Natural killer cell (primary cell): ENCODE results near the gene CDC40. TPM values are rescaled to one million over a fixed set of nuclear protein-coding genes. Genes with fewer than 3 reads are reported as not detected.
"Not testable (repeated sequence)": the region's sequence is repeated elsewhere in the genome, so short reads cannot be mapped to it uniquely, and the experiment has no call there.

Experiments
- ATAC-seq, 3 donors: fragments of 150-1000 bp in 2 of 3; fragments of 200-7000 bp in 1 of 3; cut with Tn5 transposase; 1 replicate in 1 of 3; 2 replicates in 2 of 3; pipeline ENCODE4 v1.10.0; 2021; ENCODE audit warnings: mild to moderate bottlenecking in 2 of 3, moderate library complexity in 2 of 3
- DNase-seq, 2 donors: peaks; one replicate each; pipeline versions ENCODE4 v3.0.0 to v3.0.0-alpha.2; 2013 to 2021; ENCODE audit warnings: mixed read lengths in 1 of 2
- H3K27ac ChIP-seq: one replicate; pipeline ENCODE4 v1.5.1; 2013; ENCODE audit warnings: mild to moderate bottlenecking, low read length
- H3K27me3 ChIP-seq: one replicate; pipeline ENCODE4 v1.6.1; 2013; ENCODE audit warnings: low read length; ENCODE audit not compliant: control insufficient read depth, insufficient read depth
- H3K36me3 ChIP-seq: one replicate; pipeline ENCODE4 v1.6.1; 2013; ENCODE audit warnings: low read length; ENCODE audit not compliant: control insufficient read depth, insufficient read depth
- H3K4me1 ChIP-seq: one replicate; pipeline ENCODE4 v1.6.1; 2013; ENCODE audit warnings: low read length; ENCODE audit not compliant: control insufficient read depth, insufficient read depth
- H3K4me3 ChIP-seq: one replicate; pipeline ENCODE4 v1.5.1; 2013; ENCODE audit warnings: low read length
- H3K9me3 ChIP-seq: one replicate; pipeline ENCODE4 v1.6.1; 2013; ENCODE audit warnings: low read length; ENCODE audit not compliant: control insufficient read depth, insufficient read depth
- H3K27ac Mint-ChIP-seq, 2 donors: one replicate each; pipeline ENCODE4 v1.8.0; 2022; ENCODE audit warnings: mild to moderate bottlenecking in 2 of 2, mixed read lengths in 2 of 2, moderate library complexity in 1 of 2
- H3K27me3 Mint-ChIP-seq, 2 donors: one replicate each; pipeline ENCODE4 v1.8.0; 2022; ENCODE audit warnings: low read depth in 2 of 2, mixed read lengths in 2 of 2
- H3K36me3 Mint-ChIP-seq: one replicate; pipeline ENCODE4 v1.8.0; 2022; ENCODE audit warnings: mixed read lengths
- H3K4me1 Mint-ChIP-seq, 2 donors: one replicate each; pipeline ENCODE4 v1.8.0; 2022; ENCODE audit warnings: mixed read lengths in 2 of 2
- H3K4me3 Mint-ChIP-seq: one replicate; pipeline ENCODE4 v1.8.0; 2022; ENCODE audit warnings: mild to moderate bottlenecking, moderate library complexity, mixed read lengths
- H3K9me3 Mint-ChIP-seq, 2 donors: one replicate each; pipeline ENCODE4 v1.8.0; 2022; ENCODE audit warnings: mixed read lengths in 2 of 2
- CTCF ChIP-seq: fragments of 200-600 bp; IDR thresholded peaks from one replicate; pipeline ENCODE4 v1.8.0; 2022; ENCODE audit warnings: antibody characterized with exemption
- WGBS: methylation state at CpG from one replicate; pipeline ENCODE4 v1.1.7; 2013; ENCODE audit warnings: missing lambda C conversion rate; ENCODE audit not compliant: insufficient coverage; 5-methylcytosine and 5-hydroxymethylcytosine counted together
- intact Hi-C: fragments of 100-400 bp; cut with micrococcal nuclease; formaldehyde crosslinking; loops from one replicate; pipeline ENCODE4 v1.14.2; 2022
- total RNA-seq, 4 donors: library from RNA; stranded (reverse); fragments of 120-200 nt in 1 of 4; gene quantifications; one replicate each; pipeline versions ENCODE4 v1.2.3 to v1.2.4, GENCODE V29; 2013 to 2022

The CDC40 gene
- total RNA-seq, 3 donors from 2014 or later (not counting 1 experiment from before 2014, with no cell fraction given): 32.9 to 55.4 (median 48.5) TPM

- Histone ChIP-seq H3K27me3 (no peaks in the 10 kb centered on the region), H3K27ac (no peak overlapping the region), H3K4me3 (no peak overlapping the region), H3K36me3 (peaks cover 53% of the 10 kb centered on the region), H3K9me3 (no peaks in the 10 kb centered on the region), H3K4me1 (no peaks in the 10 kb centered on the region)
- ATAC-seq (no peak), DNase-seq (no peak)
- intact Hi-C loops: no loop called here
- Mint-ChIP-seq H3K27ac (no peak overlapping the region), H3K4me3 (no peak overlapping the region), H3K9me3 (no peaks in the 10 kb centered on the region), H3K27me3 (no peaks in the 10 kb centered on the region), H3K4me1 (no peaks in the 10 kb centered on the region), H3K36me3 (peaks cover 20% of the 10 kb centered on the region)
- no peak for TF ChIP-seq CTCF
Measured at GRCh38 chr6:110221738-110222137, 41.5 kb downstream of the CDC40 start.

- H3K27me3 Mint-ChIP-seq: no peaks in the 10 kb centered on the region
- DNase-seq (no peak), ATAC-seq (no peak)
- no peak for TF ChIP-seq CTCF
- Histone ChIP-seq H3K9me3 (no peaks in the 10 kb centered on the region), H3K27ac (no peak overlapping the region), H3K36me3 (peaks cover 43% of the 10 kb centered on the region), H3K4me3 (no peak overlapping the region), H3K27me3 (no peaks in the 10 kb centered on the region), H3K4me1 (no peaks in the 10 kb centered on the region)
- no peak overlapping the region for H3K4me3 Mint-ChIP-seq
- intact Hi-C loops: no loop called here
- no peaks in the 10 kb centered on the region for H3K9me3 Mint-ChIP-seq
- no peak overlapping the region for H3K27ac Mint-ChIP-seq
- 93% methylated on average over 1 of the region's 1 CpG for WGBS
- peaks cover 15% of the 10 kb centered on the region for H3K36me3 Mint-ChIP-seq
- H3K4me1 Mint-ChIP-seq: no peaks in the 10 kb centered on the region
Measured at GRCh38 chr6:110226261-110226660, 46.0 kb downstream of the CDC40 start.

- TF ChIP-seq CTCF: no peak
- WGBS: 100% methylated on average over 1 of the region's 2 CpGs
- Histone ChIP-seq H3K27ac (no peak overlapping the region), H3K4me1 (no peaks in the 10 kb centered on the region), H3K4me3 (no peak overlapping the region), H3K36me3 (peaks cover 17% of the 10 kb centered on the region), H3K27me3 (no peaks in the 10 kb centered on the region), H3K9me3 (no peaks in the 10 kb centered on the region)
- Mint-ChIP-seq H3K9me3 (no peaks in the 10 kb centered on the region), H3K36me3 (no peaks in the 10 kb centered on the region), H3K27ac (peak overlapping the region; percentile 72 to 75), H3K27me3 (no peaks in the 10 kb centered on the region), H3K4me1 (peaks cover 7 to 14% of the 10 kb centered on the region in 2 donors), H3K4me3 (no peak overlapping the region)
- DNase-seq: no peak
- no peak for ATAC-seq
- intact Hi-C loops: no loop called here
Measured at GRCh38 chr6:110232450-110232849, 52.2 kb downstream of the CDC40 start.

GRCh38 chr6:110233770-110234374, 53.6 kb downstream of the CDC40 start:
- Mint-ChIP-seq H3K27ac (peak overlapping the region in 1 of 2 donors; percentile 68), H3K36me3 (no peaks in the 10 kb centered on the region), H3K4me1 (peaks cover 7 to 14% of the 10 kb centered on the region in 2 donors), H3K9me3 (no peaks in the 10 kb centered on the region), H3K4me3 (no peak overlapping the region), H3K27me3 (no peaks in the 10 kb centered on the region)
- 94% methylated on average over 2 of the region's 2 CpGs for WGBS
- Histone ChIP-seq H3K4me3 (no peak overlapping the region), H3K36me3 (peaks cover 11% of the 10 kb centered on the region), H3K27ac (peak overlapping the region; percentile 4), H3K9me3 (no peaks in the 10 kb centered on the region), H3K4me1 (no peaks in the 10 kb centered on the region), H3K27me3 (no peaks in the 10 kb centered on the region)
- DNase-seq (peak in 1 of 2 donors; percentile 27), ATAC-seq (peak; percentile 77 to 82 (median 80))
- intact Hi-C loops: no loop called here
- no peak for TF ChIP-seq CTCF

GRCh38 chr6:110236007-110236406, 55.8 kb downstream of the CDC40 start:
- H3K9me3 Mint-ChIP-seq, H3K27me3 ChIP-seq, H3K27ac ChIP-seq, H3K36me3 ChIP-seq, H3K4me3 Mint-ChIP-seq, ATAC-seq, H3K4me3 ChIP-seq, H3K9me3 ChIP-seq, DNase-seq, intact Hi-C loops, H3K27ac Mint-ChIP-seq, H3K4me1 ChIP-seq, H3K27me3 Mint-ChIP-seq, H3K36me3 Mint-ChIP-seq: not testable (repeated sequence)
- WGBS: no CpG with 5 or more reads among the region's 1 CpG
- H3K4me1 Mint-ChIP-seq: peaks cover 7 to 14% of the 10 kb centered on the region in 2 donors
